Fibroblast of lung (primary cell): ENCODE results near the gene RPS6KB1.

Experiments used
- EZH2 ChIP-seq: IDR thresholded peaks from 2 replicates; pipeline ENCODE4 v1.5.1; 2012; ENCODE audit warnings: low read length, control low read depth, mild to moderate bottlenecking; ENCODE audit errors: missing control alignments
- TF ChIP-seq, protein P1 (sequence below), 2 donors: IDR thresholded peaks in 1 of 2; conservative IDR thresholded peaks in 1 of 2; 1 replicate in 1 of 2; 2 replicates in 1 of 2; pipeline ENCODE4 v1.5.1; 2011 to 2012; ENCODE audit warnings: low read length in 2 of 2, control low read depth in 1 of 2, inconsistent platforms in 1 of 2, low read depth in 1 of 2, mild to moderate bottlenecking in 1 of 2

DNA sequence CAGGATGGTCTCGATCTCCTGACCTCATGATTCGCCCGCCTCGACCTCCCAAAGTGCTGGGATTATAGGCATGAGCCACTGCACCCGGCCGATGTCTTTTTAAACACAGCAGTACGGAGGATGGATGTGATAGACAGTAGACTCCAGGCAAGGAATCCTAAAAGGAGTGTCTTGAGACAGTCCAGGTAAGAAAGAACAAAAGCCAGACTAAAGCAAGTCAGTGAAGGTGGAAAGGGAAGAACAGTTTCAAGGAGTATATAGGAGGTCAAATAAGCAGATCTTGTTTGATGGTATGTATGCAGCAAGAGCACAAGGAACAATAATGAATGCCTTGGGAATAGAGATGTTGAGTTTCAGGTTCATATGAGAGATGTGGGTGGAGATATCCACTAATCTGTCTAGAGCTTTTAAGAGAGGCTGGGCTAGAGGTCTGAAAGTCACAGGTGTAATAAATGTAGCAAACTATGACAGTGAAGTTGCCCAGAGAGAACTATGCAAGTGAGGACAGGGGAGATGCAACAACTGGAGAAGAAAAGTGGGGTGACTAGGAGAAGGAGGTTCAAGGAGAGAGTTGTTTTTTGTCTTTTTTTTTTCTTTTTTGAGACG, 4.7 kb upstream of the RPS6KB1 start:
- no peak for TF ChIP-seq EZH2
- TF ChIP-seq, protein P1, sequence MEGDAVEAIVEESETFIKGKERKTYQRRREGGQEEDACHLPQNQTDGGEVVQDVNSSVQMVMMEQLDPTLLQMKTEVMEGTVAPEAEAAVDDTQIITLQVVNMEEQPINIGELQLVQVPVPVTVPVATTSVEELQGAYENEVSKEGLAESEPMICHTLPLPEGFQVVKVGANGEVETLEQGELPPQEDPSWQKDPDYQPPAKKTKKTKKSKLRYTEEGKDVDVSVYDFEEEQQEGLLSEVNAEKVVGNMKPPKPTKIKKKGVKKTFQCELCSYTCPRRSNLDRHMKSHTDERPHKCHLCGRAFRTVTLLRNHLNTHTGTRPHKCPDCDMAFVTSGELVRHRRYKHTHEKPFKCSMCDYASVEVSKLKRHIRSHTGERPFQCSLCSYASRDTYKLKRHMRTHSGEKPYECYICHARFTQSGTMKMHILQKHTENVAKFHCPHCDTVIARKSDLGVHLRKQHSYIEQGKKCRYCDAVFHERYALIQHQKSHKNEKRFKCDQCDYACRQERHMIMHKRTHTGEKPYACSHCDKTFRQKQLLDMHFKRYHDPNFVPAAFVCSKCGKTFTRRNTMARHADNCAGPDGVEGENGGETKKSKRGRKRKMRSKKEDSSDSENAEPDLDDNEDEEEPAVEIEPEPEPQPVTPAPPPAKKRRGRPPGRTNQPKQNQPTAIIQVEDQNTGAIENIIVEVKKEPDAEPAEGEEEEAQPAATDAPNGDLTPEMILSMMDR (conservative IDR thresholded peaks at IDR 0.05 in 1 of 2, IDR thresholded peaks at IDR 0.05 in 1 of 2; ENCODE audit: low read depth in 1 of 2, low read length in 2 of 2): no peak
